RKO (cell line): ENCODE results near the gene ST6GAL1.
"Not testable (repeated sequence)": the region's sequence is repeated elsewhere in the genome, so short reads cannot be mapped to it uniquely, and the experiment has no call there.

Experiments used
- DNase-seq: peaks from one replicate; pipeline ENCODE4 v3.0.0-alpha.2; 2016; ENCODE audit warnings: low spot score

The ST6GAL1 gene

DNA sequence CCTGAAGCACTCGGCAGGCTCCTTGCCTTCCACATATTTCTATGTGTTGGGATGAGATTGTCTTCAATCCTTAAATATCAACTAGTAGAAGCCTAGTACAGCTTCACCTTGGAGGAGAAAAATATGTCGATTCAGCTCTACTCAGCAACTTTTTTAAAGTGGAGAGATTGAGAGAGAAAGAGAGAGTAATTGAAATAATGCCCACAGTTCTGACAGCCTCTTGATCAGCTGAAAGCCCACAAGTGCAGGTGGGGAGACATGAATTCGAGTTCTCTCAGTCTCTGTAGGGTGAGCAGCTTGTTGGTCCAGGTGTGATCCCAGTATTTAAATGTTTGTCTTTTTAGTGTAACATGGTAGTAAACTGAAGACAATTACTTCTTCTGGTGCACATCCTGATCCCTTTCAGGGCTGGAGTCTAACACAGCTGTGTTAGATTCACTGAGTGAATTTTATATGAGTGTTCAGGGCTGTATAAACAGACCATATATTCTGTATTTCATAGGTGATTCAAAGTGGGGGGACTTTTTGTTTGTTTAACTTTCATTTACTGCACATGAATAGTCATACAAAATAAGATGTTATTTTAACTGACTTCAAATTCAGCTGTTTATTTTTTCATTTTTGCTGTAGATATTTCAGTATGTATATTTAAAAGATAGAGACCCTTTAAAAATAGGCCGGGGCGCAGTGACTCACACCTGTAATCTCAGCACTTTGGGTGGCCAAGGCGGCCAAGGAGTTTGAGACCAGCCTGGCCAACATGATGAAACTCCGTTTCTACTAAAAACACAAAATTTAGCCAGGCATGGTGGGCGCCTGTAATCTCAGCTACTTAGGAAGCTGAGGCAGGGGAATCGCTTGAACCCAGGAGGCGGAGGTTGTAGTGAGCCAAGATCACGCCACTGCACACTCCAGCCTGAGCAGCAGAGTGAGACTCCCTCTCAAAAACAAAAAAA lies 64.0 kb downstream of the ST6GAL1 start:
- no peak for DNase-seq

DNA sequence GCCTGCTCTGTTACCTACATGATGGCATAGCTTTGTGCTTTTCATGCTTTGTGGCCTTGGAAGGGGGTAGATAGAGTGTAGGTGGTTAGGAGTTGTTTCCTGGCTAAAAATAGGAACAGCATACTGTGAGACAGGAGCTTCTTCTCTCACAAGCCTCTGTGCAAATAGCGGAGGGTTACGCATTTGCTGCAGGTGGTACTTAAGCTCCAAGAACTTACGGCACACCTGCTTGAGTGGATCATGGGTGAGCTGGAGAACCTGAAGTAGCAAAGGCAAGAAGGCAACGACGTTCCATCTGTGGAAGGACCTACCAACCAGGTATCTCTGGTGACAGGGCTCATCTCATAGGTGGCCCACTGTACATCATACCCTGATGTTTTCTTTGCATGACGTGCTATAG lies 66.0 kb downstream of the ST6GAL1 start:
- no peak for DNase-seq

DNA sequence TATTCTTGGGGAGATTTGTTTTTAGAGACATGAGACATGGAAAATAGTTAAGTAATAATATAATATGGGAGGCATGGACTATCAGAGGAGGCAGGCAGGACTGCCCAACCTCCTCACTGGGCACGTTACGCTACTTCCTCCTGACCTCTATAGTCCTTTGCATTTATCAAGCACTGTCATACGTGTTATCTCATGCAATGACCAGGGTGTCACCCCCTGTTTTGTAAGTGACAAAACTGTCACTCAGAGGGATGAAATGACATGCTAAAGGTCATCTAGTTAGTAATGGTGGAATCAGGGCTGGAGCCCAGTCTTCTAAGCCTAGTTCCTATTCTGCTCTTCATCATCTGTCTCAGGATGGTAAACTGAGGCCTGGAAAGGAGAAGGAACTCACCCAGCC lies 66.7 kb downstream of the ST6GAL1 start:
- DNase-seq: no peak

DNA sequence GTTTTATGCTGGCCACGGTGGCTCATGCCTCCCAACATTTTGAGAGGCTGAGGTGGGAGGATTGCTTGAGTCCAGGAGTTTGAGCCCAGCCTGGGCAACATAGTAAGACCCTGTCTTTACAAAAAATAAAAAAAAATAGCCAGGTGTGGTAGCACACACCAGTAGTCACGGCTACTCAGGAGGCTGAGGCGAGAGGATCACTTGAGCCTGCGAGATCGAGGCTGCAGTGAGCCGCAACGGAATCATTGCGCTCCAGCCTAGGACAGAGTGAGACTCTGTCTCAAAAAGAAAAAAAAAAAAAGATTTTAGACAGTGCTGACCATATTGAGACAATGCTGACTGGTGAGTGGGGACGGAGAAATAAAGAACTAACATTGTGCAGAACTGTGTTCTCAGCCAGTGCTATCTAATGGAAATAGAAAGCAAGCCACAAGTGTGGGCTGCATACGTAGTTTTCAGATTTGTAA lies 67.2 kb downstream of the ST6GAL1 start:
- DNase-seq: no peak

DNA sequence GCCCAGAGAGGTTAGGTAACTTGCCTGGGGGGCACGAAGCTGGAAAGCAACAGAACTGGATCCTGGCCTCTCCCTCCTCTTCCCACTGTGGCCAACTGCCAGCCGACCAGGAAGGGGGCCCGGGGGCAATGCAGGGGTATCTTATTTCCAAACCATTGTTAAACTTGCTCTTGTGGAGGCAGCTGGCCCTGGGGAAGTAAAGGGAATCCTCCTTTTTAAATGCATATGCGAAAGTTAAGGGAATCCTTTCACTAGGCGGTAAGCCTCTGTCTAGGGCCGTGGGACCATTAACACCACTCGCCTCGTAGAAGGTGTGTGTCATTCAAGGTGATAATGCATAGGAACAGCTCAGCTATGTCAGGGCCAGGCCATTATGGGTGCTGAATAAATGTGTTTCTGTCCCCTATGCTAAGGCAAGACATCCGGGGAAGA lies 68.6 kb downstream of the ST6GAL1 start:
- no peak for DNase-seq

DNA sequence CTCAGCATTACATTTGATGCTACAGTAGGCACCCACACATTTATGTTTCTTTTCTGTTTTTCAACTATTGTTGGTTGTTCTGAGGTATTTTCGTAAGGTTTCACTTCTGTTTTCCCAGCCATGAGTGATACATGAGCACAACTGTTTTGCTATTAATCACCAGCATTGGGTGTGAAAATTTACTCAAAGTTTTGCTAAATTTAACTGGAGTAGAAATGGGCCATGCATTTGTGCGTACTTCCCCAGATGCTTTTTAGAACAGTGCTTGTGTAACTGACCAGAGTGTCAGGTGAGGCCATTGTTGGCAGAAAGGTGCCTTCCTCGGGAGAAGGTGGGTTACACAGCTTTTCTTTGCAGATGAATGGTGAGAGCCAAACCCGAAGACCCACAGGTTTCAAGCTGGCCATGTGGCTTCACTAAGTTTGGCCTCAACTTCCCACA lies 70.4 kb downstream of the ST6GAL1 start:
- no peak for DNase-seq

DNA sequence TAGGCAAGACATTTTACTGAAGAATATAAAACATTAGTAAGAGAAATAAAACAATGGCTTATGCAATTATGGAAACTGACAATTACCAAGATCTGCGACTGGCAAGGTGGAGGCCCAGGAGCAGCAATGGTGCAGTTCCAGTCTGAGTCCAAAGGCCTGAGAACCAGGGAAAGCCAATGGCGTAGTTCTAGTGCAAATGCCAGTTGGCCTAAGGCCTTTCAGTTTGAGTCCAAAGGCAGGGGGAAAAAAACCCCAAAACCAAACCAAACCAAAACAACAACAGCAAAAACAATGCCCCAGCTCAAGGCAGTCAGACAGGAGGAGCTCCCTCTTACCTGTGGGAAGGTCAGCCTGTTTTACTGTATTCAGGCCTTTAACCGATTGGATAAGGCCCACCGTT lies 72.6 kb downstream of the ST6GAL1 start:
- no peak for DNase-seq

DNA sequence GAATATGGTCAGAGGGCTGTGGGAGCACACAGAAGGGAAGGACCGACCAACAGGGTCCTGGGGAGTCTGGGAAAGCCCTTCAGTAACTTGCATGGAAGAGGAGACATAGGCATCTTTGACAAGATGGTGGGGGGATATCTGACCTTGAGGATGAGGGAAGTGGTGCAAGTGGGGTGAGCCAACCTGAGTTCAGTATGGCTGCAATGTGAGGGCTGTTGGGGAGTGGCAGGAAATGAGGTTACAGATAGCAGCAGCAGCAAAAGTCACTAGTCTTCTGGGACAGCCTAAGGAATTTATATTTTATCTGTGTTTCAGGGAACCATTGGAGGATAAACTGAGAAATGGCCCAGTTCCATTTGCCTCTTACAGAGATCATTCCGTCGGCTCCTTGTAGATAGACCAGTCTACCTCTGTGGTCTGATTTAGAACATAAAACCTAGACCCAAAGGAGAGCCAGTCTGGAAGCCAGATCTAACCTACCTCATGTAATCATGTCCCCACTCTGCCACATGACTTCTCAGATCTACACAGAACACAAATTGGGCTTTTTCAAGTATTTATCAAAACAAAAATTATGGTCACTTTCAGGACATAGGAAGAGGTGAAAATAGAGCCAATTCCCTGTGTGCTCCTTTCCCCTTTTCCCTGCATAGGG lies 75.6 kb downstream of the ST6GAL1 start:
- no peak for DNase-seq

DNA sequence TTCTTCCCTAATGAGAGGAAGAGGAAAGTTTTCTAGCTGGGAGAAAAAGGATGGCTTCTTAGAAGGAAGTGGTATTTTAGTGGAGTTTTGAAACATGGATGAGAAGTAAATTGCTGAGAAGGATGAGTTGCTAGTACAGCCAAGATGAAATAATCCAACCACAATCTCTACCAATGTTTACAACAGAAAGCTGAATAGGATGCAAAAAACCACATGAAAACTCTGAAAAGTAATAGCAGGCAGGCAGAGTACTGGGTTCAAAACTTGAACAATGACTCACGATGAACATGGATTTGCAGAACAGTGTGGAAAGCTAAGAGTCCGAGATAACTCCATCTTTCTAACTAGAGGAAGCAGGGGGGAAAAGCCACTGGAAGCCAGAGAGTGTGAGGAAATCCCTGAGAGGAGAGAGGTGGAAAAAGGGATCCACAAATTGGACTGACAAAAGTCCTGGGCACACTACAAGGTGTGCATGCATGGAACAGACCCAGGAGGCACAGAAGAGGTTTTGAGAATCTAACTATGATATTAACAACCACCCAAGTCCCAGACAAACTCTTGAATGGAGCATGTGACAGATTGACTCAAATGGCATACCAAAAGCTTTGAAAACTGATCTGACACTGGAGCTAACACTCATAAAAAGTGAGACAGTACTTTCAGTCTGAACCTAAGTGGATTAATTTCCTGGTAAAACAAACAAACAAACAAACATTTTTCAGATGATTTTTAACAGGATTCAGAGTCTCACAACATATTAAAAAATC lies 76.7 kb downstream of the ST6GAL1 start:
- DNase-seq: no peak

DNA sequence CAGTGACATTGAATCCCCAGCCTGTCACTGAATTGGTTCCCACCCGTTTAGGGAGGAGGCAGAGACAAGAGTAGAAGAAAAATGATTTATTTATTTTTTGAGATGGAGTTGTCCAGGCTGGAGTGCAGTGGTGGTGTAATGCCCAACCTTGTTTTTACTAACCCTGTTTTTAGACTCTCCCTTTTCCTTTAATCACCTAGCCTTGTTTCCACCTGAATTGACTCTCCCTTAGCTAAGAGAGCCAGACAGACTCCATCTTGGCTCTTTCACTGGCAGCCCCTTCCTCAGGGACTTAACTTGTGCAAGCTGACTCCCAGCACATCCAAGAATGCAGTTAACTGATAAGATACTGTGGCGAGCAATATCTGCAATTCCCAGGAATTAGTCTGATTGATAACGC lies 80.1 kb downstream of the ST6GAL1 start:
- not testable (repeated sequence) for DNase-seq

DNA sequence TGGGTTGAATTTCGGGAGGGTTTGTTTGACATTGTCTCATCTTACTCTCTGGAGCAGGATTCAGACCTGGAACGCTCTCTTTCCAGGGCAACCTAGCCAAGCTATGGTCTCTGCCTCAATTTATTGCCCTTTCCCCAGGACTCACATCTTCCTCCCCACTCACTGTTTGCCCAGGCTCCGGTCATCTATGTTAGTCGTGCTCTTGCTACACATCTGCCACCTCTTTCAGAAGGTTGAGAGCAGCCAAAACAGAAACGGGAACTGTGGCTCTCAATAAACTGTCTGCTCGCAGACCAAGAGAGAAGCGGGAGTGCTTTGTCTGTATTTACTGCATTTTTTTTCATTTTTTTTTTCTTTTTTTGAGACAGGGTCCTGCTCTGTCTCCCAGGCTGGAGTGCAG lies 81.6 kb downstream of the ST6GAL1 start:
- DNase-seq: no peak

DNA sequence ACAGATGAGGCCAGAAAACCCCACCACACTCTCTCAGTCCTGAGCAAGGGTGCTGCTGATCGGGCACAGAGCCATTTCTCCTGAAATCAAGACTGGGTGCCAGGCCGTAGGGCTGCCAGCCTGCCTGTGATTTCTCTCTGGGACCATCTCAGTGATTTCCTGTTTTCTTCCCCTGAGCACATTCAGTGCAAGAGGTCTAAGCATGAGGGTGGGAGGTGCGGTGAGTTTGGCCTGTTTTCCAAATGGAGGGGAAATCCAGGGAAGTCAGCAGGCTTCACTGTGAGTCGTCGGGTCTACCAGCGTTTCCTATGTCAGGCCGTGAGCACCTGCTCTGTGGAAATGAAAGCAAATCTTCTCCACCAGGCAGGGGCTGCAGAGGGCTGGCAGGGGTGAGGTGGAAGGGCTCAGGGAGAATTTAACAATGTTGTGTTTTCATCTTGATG lies 82.3 kb downstream of the ST6GAL1 start:
- no peak for DNase-seq

DNA sequence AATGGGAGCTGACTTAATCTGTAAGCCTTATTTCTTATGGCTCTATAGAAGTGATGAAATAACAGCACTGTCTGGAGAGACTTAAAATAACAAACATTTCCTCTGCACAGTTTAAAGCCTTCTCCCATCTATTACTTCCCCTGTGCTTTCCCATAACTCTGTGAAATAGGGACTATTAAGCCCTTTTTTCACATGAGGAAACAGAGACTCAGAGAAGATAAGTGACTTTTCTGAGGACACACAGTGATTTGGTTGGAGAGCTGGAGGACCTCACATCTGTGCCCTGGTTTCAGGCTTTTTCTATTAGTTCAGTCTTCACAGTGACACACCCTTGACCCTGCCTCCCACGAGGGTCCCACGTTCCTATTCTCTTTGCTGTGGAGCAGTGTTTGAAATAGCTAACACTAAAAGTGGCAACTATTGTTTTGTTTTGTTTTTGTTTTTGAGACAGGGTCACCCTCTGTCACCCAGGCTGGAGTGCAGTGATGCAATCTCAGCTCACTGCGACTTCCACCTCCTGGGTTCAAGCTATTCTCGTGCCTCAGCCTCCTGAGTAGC lies 82.9 kb downstream of the ST6GAL1 start:
- DNase-seq: no peak

DNA sequence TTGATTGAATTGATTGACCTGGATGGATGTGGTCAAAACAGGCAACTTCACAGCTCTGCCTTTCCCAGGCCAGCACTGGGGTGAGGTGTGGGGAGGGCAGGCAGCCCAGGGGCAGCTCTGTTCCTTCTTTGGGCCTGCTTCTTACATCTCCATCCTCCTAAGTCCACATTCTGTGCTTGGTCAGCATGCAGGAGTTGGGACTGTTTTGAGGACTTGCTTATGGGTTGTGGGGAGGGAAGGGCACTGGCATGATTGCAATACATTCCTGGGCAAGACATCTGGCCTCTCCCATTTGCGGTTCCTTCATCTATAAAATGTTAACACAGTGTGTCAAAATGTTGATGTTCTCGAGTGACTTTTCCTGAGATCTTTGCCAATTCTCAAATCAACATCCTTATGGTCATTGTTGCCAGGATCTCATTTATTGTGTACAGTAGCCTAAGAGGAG lies 84.1 kb downstream of the ST6GAL1 start:
- no peak for DNase-seq

DNA sequence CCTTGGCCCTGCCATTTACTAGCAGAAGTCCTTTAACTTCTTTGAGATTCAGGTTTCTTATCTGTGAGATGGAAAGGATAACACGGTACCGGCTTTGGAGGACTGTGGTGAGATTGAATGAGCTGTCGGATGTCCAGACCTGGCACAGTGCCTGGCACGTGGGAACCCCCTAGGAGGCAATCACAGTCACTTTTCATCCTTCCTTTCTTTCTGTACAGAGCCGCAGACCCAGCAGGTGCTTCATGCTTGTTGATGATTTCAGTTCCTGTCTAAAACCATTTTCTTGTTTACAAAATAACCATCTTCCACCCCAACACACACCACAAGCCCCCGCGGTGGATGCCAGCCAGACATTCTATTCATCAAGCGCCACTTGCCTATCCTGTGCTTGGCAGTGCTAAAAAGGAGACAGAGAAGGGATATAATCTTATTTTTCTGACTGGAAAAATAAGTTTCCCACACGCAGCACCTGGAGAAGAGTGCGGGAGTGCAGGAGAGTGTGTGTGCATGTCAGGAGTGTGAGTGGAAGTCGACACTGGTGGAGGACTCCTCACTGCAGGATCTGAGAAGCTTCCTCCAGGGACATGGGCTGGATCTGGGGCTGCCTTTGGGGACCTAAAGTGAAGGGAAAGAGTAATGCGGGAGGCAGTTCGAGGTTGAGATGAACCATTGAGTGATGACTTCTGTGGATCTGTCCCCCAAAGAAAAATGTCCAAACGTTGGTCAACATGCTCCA lies 85.7 kb downstream of the ST6GAL1 start:
- DNase-seq: no peak

DNA sequence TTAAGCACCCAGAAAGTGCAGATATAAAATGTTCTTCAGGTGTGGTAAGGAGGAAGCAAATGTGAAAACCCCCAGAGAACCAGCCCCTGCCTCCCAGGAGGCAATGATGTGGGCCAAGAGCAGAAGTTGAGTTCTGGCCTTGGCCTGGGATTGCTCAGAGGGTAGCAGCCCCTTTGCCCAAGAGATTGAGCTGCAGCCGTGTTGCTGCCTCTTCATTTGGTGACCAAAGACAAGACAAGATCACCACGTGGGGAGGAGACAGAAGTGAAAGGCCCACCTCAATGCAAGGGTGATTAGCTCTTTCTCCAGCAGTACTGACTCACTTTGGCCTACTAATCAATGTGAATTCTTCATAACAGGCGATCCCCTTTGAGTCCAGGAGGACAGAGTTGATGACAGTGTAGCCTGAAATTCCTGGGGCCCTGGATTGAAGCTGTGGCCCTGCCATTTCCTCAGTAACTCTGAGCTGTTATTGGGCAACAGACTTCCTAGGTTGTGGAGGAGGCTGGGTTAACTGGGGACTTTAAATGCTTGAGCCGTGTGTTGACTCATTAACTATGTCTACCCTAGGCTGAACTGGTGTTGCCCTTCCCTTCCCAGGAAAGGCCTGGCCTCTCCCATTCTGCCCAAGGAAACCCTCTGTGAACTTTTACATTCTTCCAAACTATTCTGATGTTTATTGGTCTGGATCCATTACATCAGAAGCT lies 86.5 kb downstream of the ST6GAL1 start:
- DNase-seq: no peak

DNA sequence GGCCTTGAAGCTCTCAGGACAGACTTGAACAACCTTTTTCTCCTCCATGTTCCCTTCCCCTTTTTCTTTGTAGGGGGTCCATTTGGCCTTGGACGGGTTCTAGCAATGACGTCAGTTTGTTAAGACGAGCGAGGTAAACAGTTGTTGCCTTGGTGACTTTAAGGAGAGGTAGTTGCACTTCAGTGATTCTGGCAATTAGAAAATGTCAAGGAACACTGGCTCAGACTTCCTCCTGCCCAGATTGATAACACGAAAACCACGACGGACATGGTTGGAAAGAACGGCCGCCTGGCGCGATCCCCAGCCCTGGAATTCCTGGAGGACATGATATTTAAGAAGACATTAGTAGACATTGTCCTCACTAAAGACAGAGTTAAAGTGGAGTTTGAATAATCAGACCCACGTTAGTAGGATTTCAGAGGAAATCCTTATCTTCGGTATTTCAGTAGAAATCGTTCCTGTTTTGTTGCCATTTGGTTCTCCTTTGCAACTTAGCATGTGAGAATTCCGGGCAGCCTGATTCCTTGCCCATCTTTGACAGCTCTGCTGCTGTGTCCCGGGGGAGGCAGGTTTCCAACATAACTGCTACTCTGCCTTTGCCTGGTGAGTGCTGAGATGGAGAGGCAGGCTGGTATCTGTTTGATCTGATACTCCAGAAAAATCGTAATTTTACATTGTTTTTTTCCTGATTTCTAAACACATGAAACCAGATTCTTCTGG lies 87.3 kb downstream of the ST6GAL1 start:
- DNase-seq: no peak

DNA sequence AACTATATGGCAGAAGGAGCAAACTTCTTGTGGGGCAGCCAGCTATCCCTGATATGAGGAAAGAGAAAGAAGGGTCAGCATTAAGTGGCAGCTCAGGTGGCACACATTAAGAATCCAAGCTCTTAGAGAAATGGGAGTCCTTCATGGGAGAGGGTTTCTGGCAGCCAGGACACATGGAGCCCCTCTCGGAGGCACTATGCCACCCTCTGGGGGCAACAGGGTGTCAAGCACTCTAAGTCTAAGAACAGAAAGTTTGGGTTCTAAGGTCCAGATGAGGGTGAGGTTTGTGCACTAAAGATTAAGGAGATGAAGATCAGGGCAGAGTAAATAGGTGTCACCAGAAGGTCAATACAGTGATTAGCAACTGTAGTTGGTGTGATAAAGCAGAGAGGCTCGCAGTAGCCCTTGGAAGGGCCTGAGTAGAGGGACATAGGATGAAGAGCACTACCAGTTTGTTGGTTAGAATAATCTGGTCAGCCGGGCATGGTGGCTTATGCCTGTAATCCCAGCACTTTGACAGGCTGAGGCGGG lies 89.3 kb downstream of the ST6GAL1 start:
- no peak for DNase-seq

DNA sequence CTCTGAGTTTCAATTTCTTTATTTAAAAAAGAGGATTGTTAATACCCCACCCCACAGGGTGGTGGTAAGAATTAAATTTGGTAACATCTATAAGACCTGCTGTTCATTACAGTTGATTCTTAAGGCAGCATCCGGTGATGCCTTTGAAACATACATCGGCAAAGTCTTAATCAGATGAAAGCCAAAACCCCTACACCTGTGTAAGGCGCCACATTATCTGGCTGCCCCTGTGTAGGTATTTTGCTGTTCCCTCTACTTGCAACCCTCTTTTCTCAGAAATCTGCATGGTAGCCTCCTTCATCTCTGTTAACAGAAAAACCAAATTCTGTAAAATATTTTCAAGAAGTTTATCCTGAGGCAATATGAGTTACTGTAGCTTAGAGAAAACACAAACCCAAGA lies 90.0 kb downstream of the ST6GAL1 start:
- no peak for DNase-seq
